PC-9 (cell line): ENCODE measurements around the gene ANKRD44. TPM values are rescaled to one million over a fixed set of nuclear protein-coding genes. Genes with fewer than 3 reads are reported as not detected.

ENCODE experiments used
- BruUV-seq: library from RNA; stranded (reverse); fragments of 400-500 nt; replicated peaks from 2 replicates; lab custom pipeline; 2021; lab: Mats Ljungman, UMichigan
- CTCF ChIA-PET: fragments of 300-600 bp; sonication (Branson Sonifier 250); formaldehyde crosslinking; loops from one replicate; lab custom pipeline; 2022; ENCODE audit warnings: antibody characterized with exemption; lab: Charles Lee
- POLR2A ChIA-PET: fragments of 300-600 bp; sonication (Branson Sonifier 250); formaldehyde crosslinking; loops from one replicate; lab custom pipeline; 2022; ENCODE audit warnings: antibody characterized with exemption; ENCODE audit not compliant: unreplicated experiment; lab: Charles Lee
- DNase-seq, 2 experiments: peaks; one replicate each; pipeline versions ENCODE4 v3.0.0 to v3.0.0-alpha.2; 2015 to 2022; ENCODE audit warnings: mixed read lengths in 1 of 2
- H2AFZ ChIP-seq: fragments of 200-600 bp; sonication (generic); 2 replicates; pipeline ENCODE4 v1.8.1; 2017; ENCODE audit warnings: antibody characterized with exemption
- H3F3A ChIP-seq: fragments of 200-600 bp; sonication (generic); 2 replicates; pipeline ENCODE4 v1.8.1; 2017; ENCODE audit warnings: antibody characterized with exemption, mild to moderate bottlenecking, low read depth; ENCODE audit not compliant: insufficient read depth
- H3K27ac ChIP-seq: fragments of 200-600 bp; sonication (generic); 2 replicates; pipeline ENCODE4 v1.6.1; 2016; ENCODE audit warnings: mixed run types
- H3K27me3 ChIP-seq: fragments of 200-600 bp; sonication (generic); 2 replicates; pipeline ENCODE4 v1.6.1; 2016; ENCODE audit warnings: low read depth, mixed run types; ENCODE audit not compliant: insufficient read depth
- H3K36me3 ChIP-seq: fragments of 200-600 bp; sonication (generic); 2 replicates; pipeline ENCODE4 v1.6.1; 2016; ENCODE audit warnings: low read depth, mixed run types
- H3K4me1 ChIP-seq: fragments of 200-600 bp; sonication (generic); replicated peaks from 2 replicates; pipeline ENCODE4 v1.6.1; 2016; ENCODE audit warnings: mixed run types; ENCODE audit not compliant: insufficient read depth
- H3K4me2 ChIP-seq: fragments of 200-600 bp; sonication (generic); 2 replicates; pipeline ENCODE4 v1.6.1; 2017; ENCODE audit warnings: mixed run types
- H3K4me3 ChIP-seq: fragments of 200-600 bp; sonication (generic); 2 replicates; pipeline ENCODE4 v1.6.1; 2016; ENCODE audit warnings: mixed run types
- H3K79me2 ChIP-seq: fragments of 200-600 bp; sonication (generic); 2 replicates; pipeline ENCODE4 v1.6.1; 2017; ENCODE audit warnings: low read depth, mixed run types
- H3K9me2 ChIP-seq: fragments of 200-600 bp; sonication (generic); 2 replicates; pipeline ENCODE4 v1.8.1; 2017; ENCODE audit warnings: mild to moderate bottlenecking; ENCODE audit not compliant: insufficient read depth
- H3K9me3 ChIP-seq: fragments of 200-600 bp; sonication (generic); 2 replicates; pipeline ENCODE4 v1.8.1; 2016; ENCODE audit warnings: low read depth; ENCODE audit not compliant: insufficient read depth
- H4K20me1 ChIP-seq: fragments of 200-600 bp; sonication (generic); 2 replicates; pipeline ENCODE4 v1.8.1; 2017; ENCODE audit not compliant: insufficient read depth
- EZH2 ChIP-seq: fragments of 200-600 bp; sonication (generic); IDR thresholded peaks from 2 replicates; pipeline ENCODE4 v1.8.0; 2017; ENCODE audit warnings: antibody characterized with exemption, low read depth
- intact Hi-C: fragments of 100-400 bp; cut with micrococcal nuclease; formaldehyde crosslinking; loops from one replicate; pipeline ENCODE4 v1.10.0; 2022; ENCODE audit not compliant: unreplicated experiment
- total RNA-seq: library from RNA; stranded (reverse); gene quantifications from 2 replicates; pipeline ENCODE4 v1.2.3, GENCODE V29; 2021
- TF ChIP-seq, protein P1 (sequence below): fragments of 200-600 bp; sonication (generic); conservative IDR thresholded peaks from 2 replicates; pipeline ENCODE4 v1.6.1; 2017; ENCODE audit warnings: mixed run types, antibody characterized with exemption, mild to moderate bottlenecking, moderate library complexity

Gene ANKRD44
- total RNA-seq, 1 experiment from 2014 or later, result 3.4 TPM

- TF ChIP-seq EZH2, result no peak
- TF ChIP-seq, protein P1, sequence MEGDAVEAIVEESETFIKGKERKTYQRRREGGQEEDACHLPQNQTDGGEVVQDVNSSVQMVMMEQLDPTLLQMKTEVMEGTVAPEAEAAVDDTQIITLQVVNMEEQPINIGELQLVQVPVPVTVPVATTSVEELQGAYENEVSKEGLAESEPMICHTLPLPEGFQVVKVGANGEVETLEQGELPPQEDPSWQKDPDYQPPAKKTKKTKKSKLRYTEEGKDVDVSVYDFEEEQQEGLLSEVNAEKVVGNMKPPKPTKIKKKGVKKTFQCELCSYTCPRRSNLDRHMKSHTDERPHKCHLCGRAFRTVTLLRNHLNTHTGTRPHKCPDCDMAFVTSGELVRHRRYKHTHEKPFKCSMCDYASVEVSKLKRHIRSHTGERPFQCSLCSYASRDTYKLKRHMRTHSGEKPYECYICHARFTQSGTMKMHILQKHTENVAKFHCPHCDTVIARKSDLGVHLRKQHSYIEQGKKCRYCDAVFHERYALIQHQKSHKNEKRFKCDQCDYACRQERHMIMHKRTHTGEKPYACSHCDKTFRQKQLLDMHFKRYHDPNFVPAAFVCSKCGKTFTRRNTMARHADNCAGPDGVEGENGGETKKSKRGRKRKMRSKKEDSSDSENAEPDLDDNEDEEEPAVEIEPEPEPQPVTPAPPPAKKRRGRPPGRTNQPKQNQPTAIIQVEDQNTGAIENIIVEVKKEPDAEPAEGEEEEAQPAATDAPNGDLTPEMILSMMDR, result no peak
- H3K9me3 ChIP-seq, result no peaks in the 10 kb centered on the region
- no peak overlapping the region for H2AFZ ChIP-seq
- no peaks in the 10 kb centered on the region for H3K4me1 ChIP-seq
- H3K79me2 ChIP-seq, result no peaks in the 10 kb centered on the region
- POLR2A ChIA-PET, result no interaction called here
- no peak for DNase-seq
- no peak overlapping the region for H3K4me3 ChIP-seq
- H3K36me3 ChIP-seq, result no peaks in the 10 kb centered on the region
- BruUV-seq, result no TSS peak
- no peaks in the 10 kb centered on the region for H3K27me3 ChIP-seq
- no peaks in the 10 kb centered on the region for H3K9me2 ChIP-seq
- CTCF ChIA-PET, result no interaction called here
- H4K20me1 ChIP-seq, result no peaks in the 10 kb centered on the region
- H3F3A ChIP-seq, result no peaks in the 10 kb centered on the region
- H3K27ac ChIP-seq, result no peak overlapping the region
- intact Hi-C loops, result no loop called here
- H3K4me2 ChIP-seq, result no peak overlapping the region
Observed at GRCh38 chr2:196968516-196968915, 342.1 kb downstream of the ANKRD44 start.

- ChIA-PET CTCF (no interaction called here), POLR2A (no interaction called here)
- no peaks in the 10 kb centered on the region for H3K4me1 ChIP-seq
- no peak overlapping the region for H2AFZ ChIP-seq
- no peaks in the 10 kb centered on the region for H3K9me2 ChIP-seq
- no peaks in the 10 kb centered on the region for H4K20me1 ChIP-seq
- no peak for DNase-seq
- no peak overlapping the region for H3K27ac ChIP-seq
- H3K4me3 ChIP-seq, result no peak overlapping the region
- H3K9me3 ChIP-seq, result no peaks in the 10 kb centered on the region
- intact Hi-C loops, result no loop called here
- H3K79me2 ChIP-seq, result no peaks in the 10 kb centered on the region
- no peaks in the 10 kb centered on the region for H3K36me3 ChIP-seq
- H3K27me3 ChIP-seq, result no peaks in the 10 kb centered on the region
- no peak overlapping the region for H3K4me2 ChIP-seq
- H3F3A ChIP-seq, result no peaks in the 10 kb centered on the region
- BruUV-seq, result no TSS peak
- TF ChIP-seq, protein P1, result no peak
- no peak for TF ChIP-seq EZH2
Observed at GRCh38 chr2:196967775-196968174, 342.8 kb downstream of the ANKRD44 start.

DNA sequence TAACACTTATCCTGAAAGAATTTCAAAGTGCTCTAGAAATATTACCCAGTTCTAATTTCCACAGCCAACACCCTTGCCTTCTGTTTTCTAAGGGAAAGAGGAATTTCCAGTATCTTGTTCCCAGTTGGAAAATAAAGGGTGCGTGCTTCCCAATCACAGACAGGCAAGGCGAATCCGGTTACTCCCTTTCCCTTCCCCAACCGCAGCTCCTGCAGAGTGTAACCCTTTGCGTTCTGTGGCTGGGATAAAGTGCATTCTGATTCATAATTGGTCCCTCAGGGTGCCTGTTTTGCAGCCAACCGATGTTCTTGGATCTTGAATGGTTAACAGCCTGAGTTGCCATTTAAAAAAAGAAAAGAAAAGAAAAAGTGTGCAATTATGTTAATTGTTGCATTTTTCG lies 343.5 kb downstream of the ANKRD44 start:
- Histone ChIP-seq H3K27ac (no peak overlapping the region), H3K4me3 (no peak overlapping the region), H4K20me1 (no peaks in the 10 kb centered on the region), H3K4me2 (no peak overlapping the region), H3K27me3 (no peaks in the 10 kb centered on the region), H3K9me2 (no peaks in the 10 kb centered on the region), H3K36me3 (no peaks in the 10 kb centered on the region), H3F3A (no peaks in the 10 kb centered on the region), H3K9me3 (no peaks in the 10 kb centered on the region), H3K4me1 (no peaks in the 10 kb centered on the region), H3K79me2 (no peaks in the 10 kb centered on the region), H2AFZ (no peak overlapping the region)
- no peak for TF ChIP-seq EZH2
- TF ChIP-seq, protein P1, result no peak
- no peak for DNase-seq
- ChIA-PET POLR2A (no interaction called here), CTCF (no interaction called here)
- no TSS peak for BruUV-seq
- intact Hi-C loops, result no loop called here
